ENCODE data around the gene NODAL. TPM values are rescaled to one million over a fixed set of nuclear protein-coding genes. Genes with fewer than 3 reads are reported as not detected.

The NODAL gene
- total RNA-seq, 2 experiments from 2014 or later, result not detected

- POLR2A ChIA-PET, result no interaction called here
- no peaks in the 10 kb centered on the region for H3K9me3 Mint-ChIP-seq
- H3K4me3 Mint-ChIP-seq, result no peak overlapping the region
- H3K27me3 Mint-ChIP-seq, result no peaks in the 10 kb centered on the region
- H3K4me1 Mint-ChIP-seq, result peaks cover 29% of the 10 kb centered on the region
- peaks cover 37% of the 10 kb centered on the region for H3K36me3 Mint-ChIP-seq
- H3K27ac Mint-ChIP-seq, result no peak overlapping the region
- DNase-seq (no peak), ATAC-seq (ENCODE audit: low read depth) (no peak)
These were observed 30.9 kb downstream of the NODAL start for GRCh38 chr10:70410608-70411007.

GRCh38 chr10:70409772-70410171 lies 31.7 kb downstream of the NODAL start:
- no peak overlapping the region for H3K27ac Mint-ChIP-seq

GRCh38 chr10:70405037-70405824 lies 36.2 kb downstream of the NODAL start:
- Mint-ChIP-seq H3K36me3 (peaks cover 19% of the 10 kb centered on the region), H3K4me1 (peaks cover 37% of the 10 kb centered on the region), H3K9me3 (no peaks in the 10 kb centered on the region), H3K4me3 (peak overlapping the region; percentile 89), H3K27ac (peak overlapping the region; percentile 93), H3K27me3 (no peaks in the 10 kb centered on the region)
- DNase-seq (peak; percentile 47), ATAC-seq (ENCODE audit: low read depth) (peak; percentile 60)
- POLR2A ChIA-PET, result interaction anchor here (0.6 to 2.8 kb wide), 13 partner anchors 11 to 1505 kb away, joined by 3 to 16 read pairs (median 4); partner anchors contain the start of genes LRRC20 and TYSND1

More at GRCh38 chr10:70409772-70410171, 31.7 kb downstream of the NODAL start:
- ATAC-seq (ENCODE audit: low read depth) (no peak), DNase-seq (no peak)
- Mint-ChIP-seq H3K9me3 (no peaks in the 10 kb centered on the region), H3K4me1 (peaks cover 32% of the 10 kb centered on the region), H3K27me3 (no peaks in the 10 kb centered on the region), H3K4me3 (no peak overlapping the region), H3K36me3 (peaks cover 30% of the 10 kb centered on the region)
- POLR2A ChIA-PET, result no interaction called here

- Mint-ChIP-seq H3K4me3 (peak overlapping the region; percentile 89), H3K4me1 (peaks cover 36% of the 10 kb centered on the region)
These were observed 36.8 kb downstream of the NODAL start for GRCh38 chr10:70404787-70405036.

GRCh38 chr10:70404036-70404786 lies 37.3 kb downstream of the NODAL start, which contains the start of gene EIF4EBP2:
TSS of gene EIF4EBP2 (plus strand) at chr10:70404145. CDS start at chr10:70404402, 257 bp downstream.
- DNase-seq, result peak; percentile 100
- peak; percentile 82 for ATAC-seq (ENCODE audit: low read depth)
- H3K9me3 Mint-ChIP-seq, result no peaks in the 10 kb centered on the region
- POLR2A ChIA-PET, result interaction anchor here (0.6 to 2.8 kb wide), 13 partner anchors 14 to 312 kb away, joined by 3 to 16 read pairs (median 4); partner anchors contain the start of genes LRRC20, NODAL and SAR1A
- H3K4me3 Mint-ChIP-seq, result peak within 1 kb of the TSS; percentile 89
- H3K4me1 Mint-ChIP-seq, result peaks cover 34% of the 10 kb centered on the region
- peak within 1 kb of the TSS; percentile 93 for H3K27ac Mint-ChIP-seq
- no peaks in the 10 kb centered on the region for H3K27me3 Mint-ChIP-seq
- H3K36me3 Mint-ChIP-seq, result peaks cover 14% of the 10 kb centered on the region

More at GRCh38 chr10:70404787-70405036, 36.8 kb downstream of the NODAL start:
- Mint-ChIP-seq H3K36me3 (peaks cover 17% of the 10 kb centered on the region), H3K27ac (peak overlapping the region; percentile 93), H3K27me3 (no peaks in the 10 kb centered on the region), H3K9me3 (no peaks in the 10 kb centered on the region)
- ATAC-seq (ENCODE audit: low read depth) (no peak), DNase-seq (no peak)
- POLR2A ChIA-PET, result interaction anchor here (0.8 to 2.8 kb wide), 10 partner anchors 17 to 1504 kb away, joined by 3 to 16 read pairs (median 4); partner anchors contain the start of genes LRRC20 and SAR1A

GRCh38 chr10:70403483-70404035 lies 37.9 kb downstream of the NODAL start:
- no peak for DNase-seq
- Mint-ChIP-seq H3K4me3 (peak overlapping the region; percentile 89), H3K36me3 (peaks cover 8% of the 10 kb centered on the region), H3K9me3 (no peaks in the 10 kb centered on the region), H3K4me1 (peaks cover 27% of the 10 kb centered on the region), H3K27ac (peak overlapping the region; percentile 64), H3K27me3 (no peaks in the 10 kb centered on the region)
- ATAC-seq (ENCODE audit: low read depth), result no peak
- POLR2A ChIA-PET, result interaction anchor here (0.6 to 2.8 kb wide), 11 partner anchors 15 to 311 kb away, joined by 3 to 16 read pairs (median 4); partner anchors contain the start of genes LRRC20, NODAL and SAR1A

GRCh38 chr10:70399177-70399576 lies 42.3 kb downstream of the NODAL start:
- H3K36me3 Mint-ChIP-seq, result no peaks in the 10 kb centered on the region
- H3K27ac Mint-ChIP-seq, result no peak overlapping the region
- no peak overlapping the region for H3K4me3 Mint-ChIP-seq
- POLR2A ChIA-PET, result no interaction called here
- no peak for ATAC-seq (ENCODE audit: low read depth)
- H3K27me3 Mint-ChIP-seq, result peaks cover 2% of the 10 kb centered on the region
- H3K9me3 Mint-ChIP-seq, result no peaks in the 10 kb centered on the region
- H3K4me1 Mint-ChIP-seq, result peaks cover 8% of the 10 kb centered on the region
- DNase-seq, result no peak

- no peak for DNase-seq
- H3K9me3 Mint-ChIP-seq, result no peaks in the 10 kb centered on the region
- H3K27me3 Mint-ChIP-seq, result peaks cover 19% of the 10 kb centered on the region
- no peak overlapping the region for H3K4me3 Mint-ChIP-seq
- ATAC-seq (ENCODE audit: low read depth), result no peak
- H3K4me1 Mint-ChIP-seq, result peaks cover 2% of the 10 kb centered on the region
- POLR2A ChIA-PET, result no interaction called here
- no peak overlapping the region for H3K27ac Mint-ChIP-seq
- H3K36me3 Mint-ChIP-seq, result no peaks in the 10 kb centered on the region
These were observed 45.3 kb downstream of the NODAL start for GRCh38 chr10:70396140-70396539.

- H3K9me3 Mint-ChIP-seq, result no peaks in the 10 kb centered on the region
- DNase-seq (no peak), ATAC-seq (ENCODE audit: low read depth) (no peak)
- no peak overlapping the region for H3K4me3 Mint-ChIP-seq
- POLR2A ChIA-PET, result no interaction called here
- H3K4me1 Mint-ChIP-seq, result peaks cover 7% of the 10 kb centered on the region
- H3K27ac Mint-ChIP-seq, result no peak overlapping the region
- no peaks in the 10 kb centered on the region for H3K36me3 Mint-ChIP-seq
- H3K27me3 Mint-ChIP-seq, result peaks cover 38% of the 10 kb centered on the region
These were observed 49.8 kb downstream of the NODAL start for GRCh38 chr10:70391654-70392053.

Other genes starting within 250 kb of the NODAL start
- gene PPA1, start 208.3 kb downstream of the NODAL start, total RNA-seq, result 100 to 1,000 TPM; 107 to 110 TPM
- gene NPFFR1, start 157.7 kb downstream of the NODAL start, total RNA-seq, result under 1 TPM in 1 of 2 experiments, not detected in 1; 0.03 TPM
- gene LRRC20, start 59.1 kb downstream of the NODAL start, total RNA-seq, result 10 to 100 TPM; 13.0 to 13.3 TPM
- gene EIF4EBP2, start 37.5 kb downstream of the NODAL start, total RNA-seq, result 10 to 100 TPM; 49.3 to 54.2 TPM
- gene PALD1, start 37.1 kb upstream of the NODAL start, total RNA-seq, result 1 to 10 TPM; 1.1 to 1.4 TPM
- gene PRF1, start 161.1 kb upstream of the NODAL start, total RNA-seq, result 100 to 1,000 TPM; 165 to 170 TPM
- not detected for gene ADAMTS14, start 230.8 kb upstream of the NODAL start, total RNA-seq

Measured in activated naive CD8-positive, alpha-beta T cell treated with anti-CD3 and anti-CD28 coated beads, Interleukin-2, amount 10 ng/mL, durations not matched to agents 7 days and 5 days (primary cell).